ENCODE data around the gene HTR6.

DNA sequence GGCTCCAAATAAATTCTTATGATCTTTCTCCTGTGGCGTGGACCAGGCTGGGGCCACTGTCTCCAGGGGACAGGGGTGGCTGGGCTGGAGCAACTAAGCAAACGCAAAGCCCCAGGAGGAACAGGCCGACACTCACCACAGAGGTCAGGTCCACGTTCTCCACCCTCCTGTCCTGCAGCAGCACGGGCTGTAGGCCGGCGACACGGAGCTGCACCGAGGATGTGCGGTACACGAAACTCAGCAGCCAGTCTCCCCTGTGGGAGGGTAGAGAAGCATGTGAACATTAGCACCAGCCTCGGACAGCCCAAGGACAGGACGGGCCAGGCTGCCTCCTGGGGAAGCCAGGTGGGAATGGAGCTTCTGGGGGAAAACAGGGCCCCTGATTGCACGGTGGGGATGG is 29.6 kb downstream of the HTR6 start:
- TF ChIP-seq ELF4 (IDR thresholded peaks at IDR 0.05) = no peak
- no peak for TF ChIP-seq ARNT (IDR thresholded peaks at IDR 0.05)
- TF ChIP-seq LEF1 (IDR thresholded peaks at IDR 0.05; ENCODE audit: borderline replicate concordance) = no peak
- no peak for TF ChIP-seq HDGF (IDR thresholded peaks at IDR 0.05; ENCODE audit: borderline replicate concordance)
- no peak for TF ChIP-seq NFRKB (IDR thresholded peaks at IDR 0.05)
- no peak for TF ChIP-seq FOXM1 (IDR thresholded peaks at IDR 0.05; ENCODE audit: borderline replicate concordance)
- TF ChIP-seq TARDBP (IDR thresholded peaks at IDR 0.05) = no peak
- TF ChIP-seq L3MBTL2 (conservative IDR thresholded peaks at IDR 0.05) = no peak
- no peak for TF ChIP-seq SP1 (IDR thresholded peaks at IDR 0.05)
- no peak for TF ChIP-seq PKNOX1 (IDR thresholded peaks at IDR 0.05)
- TF ChIP-seq FOXK2 (IDR thresholded peaks at IDR 0.05) = no peak
- TF ChIP-seq FOXA1 (IDR thresholded peaks at IDR 0.05) = no peak
- no peak for TF ChIP-seq BHLHE40 (IDR thresholded peaks at IDR 0.05; ENCODE audit: borderline replicate concordance)
